ENCODE data around the gene MYLK.

Gene MYLK

DNA sequence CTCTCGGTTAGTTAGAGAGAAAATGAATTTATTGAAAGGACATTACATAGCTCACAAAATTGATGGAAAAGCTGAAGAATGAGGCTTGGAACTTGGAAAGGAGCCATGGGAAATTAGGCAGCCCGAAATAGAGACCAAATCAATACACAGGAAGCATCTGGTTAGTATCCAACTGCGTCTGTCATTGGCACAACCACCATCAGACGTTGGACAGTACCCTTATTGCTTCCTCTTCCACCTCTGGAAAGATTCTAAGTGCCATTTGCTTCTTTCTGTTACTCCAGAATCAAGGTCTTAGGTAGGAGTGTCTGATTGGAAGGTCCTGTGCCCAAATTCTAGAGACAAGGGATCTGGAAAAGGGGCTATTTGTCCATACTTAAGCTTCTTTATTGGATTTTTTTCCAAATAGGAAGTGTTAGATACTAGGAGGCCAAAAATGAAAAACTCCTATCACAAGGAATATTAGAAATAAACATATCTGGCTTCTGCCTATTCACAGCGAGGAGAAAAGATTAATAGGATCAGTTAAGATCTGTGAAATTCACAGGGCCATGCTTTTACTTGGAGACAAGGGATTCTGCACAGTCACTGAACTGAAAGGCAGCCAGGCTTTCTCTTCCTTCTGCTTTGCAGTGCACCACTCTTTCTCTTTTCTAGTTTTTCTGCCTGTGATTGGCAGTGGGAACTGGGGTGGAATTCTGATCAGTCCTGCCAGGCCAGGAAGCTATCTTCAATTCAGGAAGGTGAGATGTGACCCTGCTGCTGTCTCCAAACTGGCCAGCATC lies 288.5 kb downstream of the MYLK start:
- no peak for DNase-seq (ENCODE audit: low read depth in 3 of 3)

DNA sequence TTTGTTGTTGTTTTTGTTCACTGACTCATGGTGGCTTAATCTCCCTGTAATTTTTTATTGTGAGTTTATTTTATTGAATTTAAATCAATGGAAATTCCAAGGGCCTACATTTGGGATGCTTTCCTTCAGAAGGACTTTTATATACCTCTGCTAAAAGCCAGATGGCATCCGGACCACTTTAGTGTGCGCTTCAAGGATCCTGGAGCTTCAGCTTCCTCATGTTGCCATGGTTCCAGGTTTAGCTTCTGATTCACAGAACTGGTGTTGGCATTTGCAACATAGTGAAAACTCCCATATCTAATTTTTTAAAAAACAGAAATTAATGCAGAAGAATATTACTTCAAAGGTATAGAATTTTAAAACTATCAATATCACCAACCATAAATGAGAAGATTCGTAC lies 290.8 kb downstream of the MYLK start:
- DNase-seq (ENCODE audit: low read depth in 3 of 3), result no peak

DNA sequence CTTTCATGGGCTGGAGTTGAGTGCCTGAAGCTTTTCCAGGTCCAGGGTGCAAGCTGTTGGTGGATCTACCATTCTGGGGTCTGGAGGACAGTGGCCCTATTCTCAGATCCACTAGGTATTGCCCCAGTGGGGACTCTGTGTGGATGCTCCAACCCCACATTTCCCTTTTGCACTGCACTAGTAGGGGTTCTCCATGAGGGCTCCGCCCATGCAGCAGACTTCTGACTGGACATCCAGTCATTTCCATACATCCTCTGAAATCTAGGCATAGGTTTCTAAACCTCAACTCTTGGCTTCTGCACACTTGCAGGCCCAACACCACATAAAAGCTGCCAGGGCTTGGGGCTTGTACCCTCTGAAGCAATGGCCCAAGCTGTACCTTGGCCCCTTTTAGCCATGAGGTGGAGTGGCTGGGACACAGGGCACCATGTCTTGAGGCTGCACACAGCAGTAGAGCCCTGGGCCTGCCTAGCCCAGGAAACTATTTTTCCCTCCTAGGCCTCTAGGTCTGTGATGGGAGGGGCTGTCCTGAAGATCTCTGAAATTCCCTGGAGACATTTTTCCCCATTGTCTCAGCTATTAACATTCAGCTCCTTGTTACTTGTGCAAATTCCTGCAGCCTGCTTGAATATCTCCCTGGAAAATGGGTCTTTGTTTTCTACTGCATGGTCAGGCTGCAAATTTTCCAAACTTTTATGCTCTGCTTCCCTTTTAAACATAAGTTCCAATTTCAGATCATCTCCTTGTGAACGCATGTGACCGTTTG lies 293.3 kb downstream of the MYLK start:
- no peak for DNase-seq (ENCODE audit: low read depth in 3 of 3)

DNA sequence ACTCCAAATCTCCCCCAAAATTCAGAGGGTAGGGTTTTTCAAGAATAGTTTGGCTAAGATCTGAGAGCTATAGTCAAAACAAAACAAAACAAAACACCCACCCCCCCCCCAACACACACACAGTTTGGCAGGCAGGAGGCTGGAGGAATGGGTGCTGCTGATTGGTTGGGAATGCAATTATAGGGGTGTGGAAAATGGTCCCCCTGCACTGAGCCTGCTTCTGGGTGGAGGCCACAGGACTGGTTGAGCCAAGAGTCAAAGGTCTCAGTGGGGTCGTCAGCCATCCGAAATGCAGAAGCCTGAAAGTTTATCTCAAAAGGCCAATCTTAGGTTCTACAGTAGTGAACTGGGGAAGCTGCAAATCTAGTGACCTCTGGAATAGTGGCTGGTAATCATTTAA lies 296.7 kb downstream of the MYLK start:
- DNase-seq (ENCODE audit: low read depth in 3 of 3), result no peak

DNA sequence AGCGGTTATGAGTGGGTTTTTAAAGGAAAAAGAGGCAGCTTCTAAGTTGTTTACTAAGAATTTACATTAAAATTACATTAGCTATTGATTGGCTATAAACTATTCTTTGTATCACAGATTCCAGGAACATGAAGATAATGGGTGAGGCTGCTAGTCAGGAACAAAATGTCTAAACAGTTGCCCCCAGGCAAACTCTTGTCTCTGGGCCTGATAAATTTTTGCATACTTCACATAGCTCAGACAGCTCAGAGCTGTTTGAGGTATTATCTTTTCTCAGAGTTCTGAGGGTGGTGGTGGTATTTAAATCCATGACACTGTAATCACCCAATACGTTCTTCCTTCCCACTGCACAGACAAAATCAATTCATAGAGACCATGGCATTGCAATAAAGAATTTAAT lies 297.2 kb downstream of the MYLK start:
- DNase-seq (ENCODE audit: low read depth in 3 of 3), result no peak

DNA sequence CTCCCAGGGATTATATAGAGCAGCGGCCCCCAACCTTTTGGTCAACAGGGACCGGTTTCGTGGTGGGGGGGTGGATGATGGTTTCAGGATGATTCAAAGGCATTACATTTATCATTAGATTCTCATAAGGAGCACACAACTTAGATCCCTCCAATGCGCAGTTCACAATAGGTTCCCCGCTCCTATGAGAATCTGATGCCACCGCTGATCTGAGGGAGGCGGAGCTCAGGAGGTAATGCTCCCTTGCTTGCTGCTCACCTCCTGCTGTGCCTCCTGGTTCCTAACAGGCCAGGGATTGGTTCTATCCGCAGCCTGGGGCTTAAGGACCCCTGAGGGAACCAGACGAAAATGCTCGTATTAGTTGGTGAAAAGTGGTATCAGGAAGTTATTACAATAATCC lies 298.0 kb downstream of the MYLK start:
- peak in 2 of 3 donors; percentile 31 to 32 for DNase-seq (ENCODE audit: low read depth in 3 of 3)

DNA sequence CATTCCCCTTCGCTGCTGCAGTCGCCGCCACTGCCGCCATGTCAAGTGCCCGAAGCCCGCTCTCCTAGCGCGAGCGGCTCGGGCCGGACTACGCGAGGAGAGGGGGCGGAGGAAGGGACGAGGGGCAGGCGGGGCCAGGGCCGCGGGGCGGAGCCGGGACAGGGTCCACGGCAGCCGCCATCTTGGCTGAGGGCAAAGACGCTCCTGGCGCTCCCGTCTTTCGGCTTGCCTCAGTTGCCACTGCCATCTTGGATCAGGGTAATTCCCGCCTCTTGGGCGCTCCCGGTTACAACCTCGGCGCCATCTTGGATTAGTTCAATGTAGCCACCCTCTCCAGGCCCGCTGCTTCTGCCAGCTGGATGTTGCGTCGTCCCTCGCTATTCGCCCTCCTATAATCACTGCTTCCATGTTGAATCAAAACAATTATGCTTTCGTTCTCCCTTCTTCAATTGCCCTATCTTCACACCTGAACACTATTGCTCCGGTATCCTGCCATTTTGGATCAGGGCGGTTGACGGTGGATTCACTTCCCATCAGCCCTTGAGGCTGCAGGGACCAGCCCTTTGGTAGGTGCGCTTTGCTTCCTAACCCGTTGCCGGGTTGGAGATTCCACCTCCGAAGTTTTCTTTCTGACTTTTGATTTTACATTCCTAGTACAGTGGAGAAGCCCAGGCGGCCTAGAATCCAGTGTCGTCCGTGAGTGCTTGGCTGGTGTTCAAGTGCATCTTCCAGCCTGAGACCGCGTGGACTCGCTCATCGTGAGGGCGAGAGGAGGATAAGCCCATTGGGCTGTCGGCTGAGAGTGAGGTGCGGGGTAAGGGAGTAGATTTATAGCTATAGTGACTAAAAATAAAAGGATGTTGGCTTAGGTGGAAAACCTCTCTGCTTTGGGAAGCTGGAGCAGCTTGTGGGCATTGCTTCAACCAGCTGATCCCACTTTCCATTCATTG lies 298.9 kb downstream of the MYLK start, which contains the start of gene HACD2:
Gene HACD2 (minus strand): TSS at position 66 of the 950 bp plus-strand sequence. CDS start 26 bp downstream, at position 40.
- DNase-seq (ENCODE audit: low read depth in 3 of 3), result peak; percentile 88 to 95 (median 92)

DNA sequence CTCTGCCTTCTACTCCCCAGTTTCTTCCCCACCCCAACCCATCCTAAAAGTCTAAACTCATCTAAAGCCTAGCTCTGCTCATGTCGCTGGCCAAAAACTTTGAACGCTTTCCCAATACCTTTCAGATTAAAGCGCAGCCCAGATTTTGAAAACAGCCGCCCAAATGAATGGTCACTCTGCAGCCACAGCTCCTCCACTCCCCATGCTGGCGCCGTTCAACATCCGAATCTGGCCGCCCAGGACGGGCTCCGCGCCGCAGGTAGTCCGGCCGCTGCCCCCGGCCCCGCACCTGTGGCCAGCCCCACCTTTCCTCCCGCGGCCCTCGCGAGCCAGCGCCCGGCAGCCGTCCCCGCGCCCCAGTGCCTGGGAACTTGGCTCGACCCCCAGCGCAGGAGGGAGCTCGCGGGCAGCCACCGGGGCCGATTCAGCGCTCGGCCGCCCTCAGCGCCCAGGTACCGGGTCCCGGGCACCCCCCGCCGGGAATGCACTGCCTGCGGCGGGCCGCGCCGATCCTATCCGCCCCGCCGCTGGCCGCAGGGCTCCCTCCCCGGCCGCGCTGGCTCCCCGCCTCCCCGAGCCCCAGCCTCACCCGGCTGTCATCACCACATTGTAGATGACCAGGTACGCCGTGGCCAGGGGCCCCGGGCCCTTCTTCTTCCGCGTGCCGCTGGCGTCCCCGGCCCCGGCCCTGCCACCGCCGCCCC lies 299.7 kb downstream of the MYLK start:
- peak in 1 of 3 donors; percentile 17 for DNase-seq (ENCODE audit: low read depth in 3 of 3)

DNA sequence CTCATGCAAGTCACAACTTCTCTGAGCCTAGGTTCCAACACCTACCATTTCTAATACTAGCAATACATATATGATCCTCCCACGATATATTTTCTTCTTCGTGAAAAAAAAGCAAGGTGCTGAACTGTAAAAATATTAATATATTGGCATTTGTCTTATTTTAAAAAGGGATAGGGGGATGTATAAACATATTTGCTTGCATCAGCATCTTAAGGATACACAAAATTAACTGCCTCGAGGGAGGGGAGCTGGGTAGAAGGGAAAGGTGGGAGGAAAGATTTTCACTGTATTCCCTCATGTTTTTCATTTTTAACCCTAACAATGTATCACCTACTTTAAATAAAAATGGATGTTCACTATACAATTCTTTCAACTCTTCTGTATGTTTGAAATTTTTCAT lies 300.6 kb downstream of the MYLK start:
- no peak for DNase-seq (ENCODE audit: low read depth in 3 of 3)

DNA sequence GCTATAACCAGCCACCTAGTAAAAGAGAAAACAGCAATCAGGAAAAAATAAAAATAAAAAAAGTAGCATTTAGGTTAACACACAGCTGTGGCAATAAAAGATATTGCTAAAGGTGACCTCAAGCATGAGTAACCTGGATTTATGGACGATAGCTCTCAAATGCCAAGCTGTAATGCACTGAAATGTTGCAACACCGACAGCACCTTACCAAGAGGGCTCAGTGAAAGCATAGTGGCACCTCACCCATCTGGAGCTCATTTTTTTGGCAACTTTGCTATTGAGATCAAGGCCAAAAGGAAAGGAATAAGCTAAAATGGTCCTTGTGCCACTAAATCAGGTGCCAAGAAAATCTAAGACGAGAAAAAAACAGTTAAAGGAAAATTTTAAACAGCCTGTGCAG lies 301.8 kb downstream of the MYLK start:
- no peak for DNase-seq (ENCODE audit: low read depth in 3 of 3)

DNA sequence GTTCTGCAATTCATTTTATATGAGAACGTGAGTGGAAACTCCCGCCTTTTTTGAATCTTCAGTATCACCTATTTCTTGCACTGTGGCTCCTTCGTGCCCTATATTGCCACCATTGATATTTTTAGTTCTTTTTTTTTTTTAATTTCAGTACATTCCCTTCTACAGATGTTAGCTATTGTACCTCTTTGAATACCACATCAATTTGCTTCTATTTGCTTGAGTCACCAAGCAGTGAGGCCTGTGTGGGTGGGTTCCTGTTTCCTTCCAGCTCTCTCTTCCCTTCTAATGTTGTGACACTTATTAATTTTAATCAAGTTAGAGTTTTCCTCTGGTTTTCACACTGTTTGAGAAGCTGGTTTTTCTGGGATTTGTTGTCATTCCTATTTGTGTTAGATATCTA lies 308.0 kb downstream of the MYLK start:
- no peak for DNase-seq (ENCODE audit: low read depth in 3 of 3)

DNA sequence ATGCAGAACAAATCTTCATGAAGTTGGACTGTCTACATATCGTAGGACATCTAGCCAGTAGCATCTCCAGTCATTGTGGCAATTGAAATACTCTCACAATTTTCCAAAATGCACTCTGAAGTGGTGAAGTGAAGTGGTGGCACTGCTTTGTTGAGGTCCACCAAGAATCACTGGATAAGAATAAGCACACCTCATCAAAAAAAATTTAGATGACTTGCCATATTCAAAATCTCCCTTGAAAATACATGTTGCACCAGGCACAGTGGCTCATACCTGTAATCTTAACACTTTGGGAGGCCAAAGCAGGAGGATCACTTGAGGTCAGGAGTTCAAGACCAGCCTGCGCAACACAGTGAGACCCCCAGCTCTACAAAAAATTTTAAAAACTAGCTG lies 312.2 kb downstream of the MYLK start:
- no peak for DNase-seq (ENCODE audit: low read depth in 3 of 3)

DNA sequence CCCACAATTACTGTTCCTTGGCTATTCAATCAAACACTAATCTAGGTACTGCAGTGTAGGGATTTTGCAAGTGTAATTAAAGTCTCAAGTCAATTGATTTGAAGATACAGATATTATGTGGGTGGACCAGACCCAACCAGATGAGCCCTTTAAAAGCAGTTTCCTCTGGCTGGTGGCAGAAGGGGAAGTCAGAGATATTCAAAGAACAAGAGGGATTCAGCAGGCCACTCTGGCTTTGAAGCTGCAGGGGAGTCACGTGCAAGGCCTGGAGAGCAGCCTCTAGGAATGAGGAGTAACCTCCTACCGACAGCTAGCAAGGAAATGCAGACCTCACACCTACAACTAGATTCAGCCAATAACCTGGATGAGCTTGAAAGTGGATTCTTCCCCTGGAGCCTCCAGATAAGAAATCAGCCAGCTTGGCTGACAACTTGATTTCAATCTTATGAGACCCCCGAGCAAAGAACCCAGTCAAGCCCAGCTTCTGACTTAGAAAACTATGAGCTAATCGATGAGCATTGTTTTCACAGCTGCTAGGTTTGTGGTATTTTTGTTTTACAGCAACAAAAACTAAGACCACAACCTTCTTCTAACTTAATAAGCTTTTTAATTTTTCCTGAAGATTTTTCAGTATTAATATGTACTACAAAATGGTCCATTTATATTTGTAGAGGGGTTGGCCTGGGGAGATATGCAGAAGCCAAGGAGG lies 312.7 kb downstream of the MYLK start:
- no peak for DNase-seq (ENCODE audit: low read depth in 3 of 3)

DNA sequence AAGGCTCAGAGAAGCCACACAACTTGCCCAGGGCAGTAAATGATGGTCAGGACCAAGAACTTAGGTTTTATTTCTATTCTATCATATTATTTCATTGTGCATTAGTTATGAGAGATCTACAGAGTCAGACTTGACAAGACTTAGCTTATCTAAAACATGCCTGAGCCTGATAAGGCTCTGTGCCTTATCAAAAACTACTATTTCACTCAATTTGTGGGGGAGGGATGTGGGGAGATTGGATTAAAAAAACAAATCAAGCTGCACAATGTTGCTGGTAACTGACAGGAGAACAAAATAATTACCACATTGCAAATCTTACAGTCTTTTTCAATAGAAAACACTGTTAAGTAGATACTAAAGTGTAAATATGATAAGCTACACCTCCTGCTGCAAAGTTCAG lies 315.3 kb downstream of the MYLK start:
- no peak for DNase-seq (ENCODE audit: low read depth in 3 of 3)

DNA sequence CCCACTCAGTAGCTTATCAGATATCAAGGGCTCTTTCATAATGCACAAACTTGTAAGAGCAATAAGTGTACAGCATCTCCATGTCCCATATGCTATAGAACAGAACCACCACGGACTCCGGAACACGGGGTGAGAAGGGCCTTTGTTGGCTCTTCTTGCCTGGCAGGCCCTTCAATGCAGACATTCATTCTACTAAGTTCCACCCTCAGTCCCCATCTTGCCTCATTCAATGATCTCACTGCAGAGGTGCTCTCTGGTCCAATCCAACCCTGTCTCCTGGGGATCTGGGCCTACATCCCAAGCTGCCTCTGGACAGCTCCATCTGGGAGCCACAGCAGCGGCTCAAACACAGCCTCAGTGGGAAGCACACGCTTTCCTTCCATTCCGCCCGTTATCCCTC lies 316.1 kb downstream of the MYLK start:
- DNase-seq (ENCODE audit: low read depth in 3 of 3), result no peak

DNA sequence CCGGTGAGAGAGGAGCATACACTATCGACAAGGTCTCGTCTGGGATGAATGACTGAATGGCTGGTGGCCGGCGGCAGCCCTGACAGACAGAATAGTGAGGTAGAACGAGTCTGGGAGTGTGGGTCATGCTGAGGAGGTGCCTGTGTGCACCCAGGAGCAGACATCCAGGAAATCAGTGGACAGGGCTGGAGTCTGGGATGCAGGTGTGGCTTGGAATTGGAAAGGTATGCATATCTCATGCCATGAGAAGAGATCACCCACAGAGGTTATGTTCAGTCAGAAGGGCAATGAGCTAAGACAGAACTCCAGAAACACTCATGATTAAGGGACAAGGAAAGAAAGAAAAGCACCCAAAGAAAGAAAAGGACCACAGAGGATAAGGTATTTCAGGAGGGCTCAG lies 320.1 kb downstream of the MYLK start:
- no peak for DNase-seq (ENCODE audit: low read depth in 3 of 3)

DNA sequence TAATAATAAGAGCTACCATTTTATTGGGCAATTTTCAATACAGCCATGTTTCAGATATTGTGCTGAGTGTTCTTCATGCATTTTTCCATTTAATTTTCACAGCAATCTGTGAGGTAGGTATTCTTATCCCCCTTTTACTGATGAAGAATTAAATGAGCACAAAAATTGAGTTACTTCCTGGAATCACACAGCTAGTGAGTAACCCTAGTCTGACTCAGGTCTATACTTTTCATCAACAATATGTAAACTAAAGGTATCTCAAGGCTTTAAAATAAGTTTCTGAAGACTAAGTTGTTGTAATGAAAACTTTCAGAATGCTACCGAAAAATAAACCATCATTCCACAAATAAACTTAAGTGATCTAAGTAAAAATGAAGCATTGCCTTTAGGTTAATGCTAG lies 321.6 kb downstream of the MYLK start:
- no peak for DNase-seq (ENCODE audit: low read depth in 3 of 3)

DNA sequence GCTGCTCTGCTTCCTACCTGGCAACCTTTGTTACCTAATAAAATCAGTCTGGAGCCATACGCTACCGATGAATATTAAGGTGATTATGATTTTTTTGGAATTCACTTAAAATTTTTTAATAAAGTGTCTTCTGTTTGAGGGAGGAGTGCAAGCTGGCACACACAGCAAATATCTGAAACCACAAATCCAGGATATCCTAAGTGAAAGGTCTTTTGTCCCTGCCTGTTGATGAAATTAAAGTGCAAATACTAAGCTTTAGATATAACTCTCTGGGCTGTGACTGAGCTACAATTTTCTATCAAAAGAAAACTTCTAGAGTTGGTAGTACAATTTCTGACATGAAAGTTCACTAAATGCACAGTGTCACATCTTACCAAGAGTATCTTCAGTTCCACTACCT lies 322.9 kb downstream of the MYLK start:
- DNase-seq (ENCODE audit: low read depth in 3 of 3), result no peak

All from stimulated activated CD4-positive, alpha-beta T cell treated with anti-CD3 and anti-CD28 coated beads, TNF-alpha, amount 100 ng/mL, for 48 hours (primary cell).